HepG2 (cell line): ENCODE data around the gene ITGA2. TPM values are rescaled to one million over a fixed set of nuclear protein-coding genes. Genes with fewer than 3 reads are reported as not detected.

ENCODE experiments used
- ATAC-seq: fragments of 200-7000 bp; cut with Tn5 transposase; 3 replicates; pipeline ENCODE4 v1.9.1; 2020; ENCODE audit warnings: mild to moderate bottlenecking, moderate library complexity
- BruUV-seq: library from RNA; stranded (reverse); fragments of 400-500 nt; replicated peaks from 2 replicates; lab custom pipeline; 2021; lab: Mats Ljungman, UMichigan
- CTCF ChIA-PET: fragments of 300-600 bp; formaldehyde crosslinking; extraction: SDS; loops from one replicate; lab custom pipeline; 2021; ENCODE audit warnings: low total read pairs, inconsistent platforms, low intra/inter-chr PET ratio; lab: Yijun Ruan, JAX
- POLR2A ChIA-PET: fragments of 350-600 bp; sonication (Branson Sonifier 250); formaldehyde crosslinking; loops from one replicate; lab custom pipeline; 2020; ENCODE audit warnings: antibody characterized with exemption, inconsistent platforms; lab: Yijun Ruan, JAX
- DNase-seq: peaks from one replicate; pipeline ENCODE4 v3.0.0-alpha.2; 2015; ENCODE audit warnings: low spot score
- FAIRE-seq: peaks from 3 replicates; lab custom pipeline; 2011; peaks lifted over from hg19 to GRCh38; lab: Jason Lieb, UNC
- H2AFZ ChIP-seq: one replicate; pipeline ENCODE4 v1.6.1; 2011; ENCODE audit warnings: low read length, inconsistent platforms
- H3K27ac ChIP-seq: fragments of 300-600 bp; 3 replicates; pipeline ENCODE4 v1.8.0; 2011; ENCODE audit warnings: mixed run types, mild to moderate bottlenecking, mixed read lengths, low read length, inconsistent platforms; ENCODE audit not compliant: insufficient read depth; ENCODE audit errors: extremely low read length
- H3K27me3 ChIP-seq, 2 experiments: fragments of 200-600 bp in 1 of 2; 2 replicates in 1 of 2; 3 replicates in 1 of 2; pipeline versions ENCODE4 v1.6.0 to v1.8.0; 2011; ENCODE audit warnings: low read length in 2 of 2, mild to moderate bottlenecking in 2 of 2, moderate library complexity in 2 of 2, inconsistent platforms in 1 of 2; ENCODE audit not compliant: insufficient read depth in 2 of 2, control insufficient read depth in 1 of 2
- H3K36me3 ChIP-seq, 2 experiments: fragments of 200-600 bp in 1 of 2; replicated peaks in 1 of 2; 2 replicates in 1 of 2; 3 replicates in 1 of 2; pipeline versions ENCODE4 v1.5.1 to v1.8.0; 2011; ENCODE audit warnings: low read length in 2 of 2, inconsistent platforms in 1 of 2; ENCODE audit not compliant: insufficient read depth in 2 of 2, control insufficient read depth in 1 of 2
- H3K4me1 ChIP-seq: 2 replicates; pipeline ENCODE4 v1.5.1; 2012; ENCODE audit warnings: low read length, inconsistent platforms; ENCODE audit not compliant: insufficient read depth
- H3K4me2 ChIP-seq: 2 replicates; pipeline ENCODE4 v1.6.0; 2011; ENCODE audit warnings: low read depth, low read length, inconsistent platforms
- H3K4me3 ChIP-seq, 3 experiments: fragments of 200-600 bp in 1 of 3; sonication (generic), shearing (Covaris generic) in 1 of 3; replicated peaks in 1 of 3; 2 replicates each; pipeline ENCODE4 v1.5.1; 2011 to 2016; ENCODE audit warnings: low read length in 3 of 3, inconsistent platforms in 2 of 3, low read depth in 2 of 3, mild to moderate bottlenecking in 2 of 3, control low read depth in 1 of 3, mixed read lengths in 1 of 3; ENCODE audit not compliant: insufficient read depth in 1 of 3
- H3K79me2 ChIP-seq: one replicate; pipeline ENCODE4 v1.6.1; 2011; ENCODE audit warnings: low read length, inconsistent platforms; ENCODE audit not compliant: insufficient read depth
- H3K9ac ChIP-seq: 2 replicates; pipeline ENCODE4 v1.6.0; 2011; ENCODE audit warnings: mild to moderate bottlenecking, low read depth, low read length, inconsistent platforms; ENCODE audit not compliant: insufficient read depth
- H3K9me3 ChIP-seq: 2 replicates; pipeline ENCODE4 v1.5.1; 2012; ENCODE audit warnings: mild to moderate bottlenecking, low read length
- H4K20me1 ChIP-seq: 2 replicates; pipeline ENCODE4 v1.6.0; 2011; ENCODE audit warnings: inconsistent platforms, mild to moderate bottlenecking, low read length, moderate library complexity; ENCODE audit not compliant: insufficient read depth
- ATF6 ChIP-seq: sonication (generic); formaldehyde crosslinking; conservative IDR thresholded peaks from 2 replicates; pipeline ENCODE4 v1.4.0; 2020; ENCODE audit warnings: missing genetic modification reagents
- BATF2 ChIP-seq: sonication (generic); formaldehyde crosslinking; IDR thresholded peaks from 2 replicates; pipeline ENCODE4 v1.8.0; 2022; ENCODE audit warnings: mild to moderate bottlenecking, missing genetic modification reagents, moderate library complexity
- KLF6 ChIP-seq: IDR thresholded peaks from 2 replicates; pipeline ENCODE4 v1.8.0; 2016; ENCODE audit warnings: missing biosample characterization, missing genetic modification reagents
- NR3C1 ChIP-seq: sonication (generic); formaldehyde crosslinking; IDR thresholded peaks from 2 replicates; pipeline ENCODE4 v1.4.0; 2020; ENCODE audit warnings: missing genetic modification reagents
- TOE1 ChIP-seq: sonication (generic); formaldehyde crosslinking; IDR thresholded peaks from 2 replicates; pipeline ENCODE4 v1.4.0; 2020; ENCODE audit warnings: mild to moderate bottlenecking, missing genetic modification reagents
- ZEB1 ChIP-seq: IDR thresholded peaks from 2 replicates; pipeline ENCODE4 v1.6.1; 2012; ENCODE audit warnings: mild to moderate bottlenecking, low read depth, inconsistent platforms; ENCODE audit not compliant: insufficient replicate concordance
- ZNF20 ChIP-seq: sonication (generic); formaldehyde crosslinking; IDR thresholded peaks from 2 replicates; pipeline ENCODE4 v1.4.0; 2020; ENCODE audit warnings: mild to moderate bottlenecking, moderate library complexity, missing genetic modification reagents
- ZNF280B ChIP-seq: sonication (generic); formaldehyde crosslinking; IDR thresholded peaks from 2 replicates; pipeline ENCODE4 v1.5.0; 2020; ENCODE audit warnings: missing genetic modification reagents, mild to moderate bottlenecking, borderline replicate concordance
- ZNF501 ChIP-seq: sonication (generic); formaldehyde crosslinking; IDR thresholded peaks from 2 replicates; pipeline ENCODE4 v1.5.1; 2020; ENCODE audit warnings: mild to moderate bottlenecking, moderate library complexity, missing genetic modification reagents
- ZSCAN25 ChIP-seq: sonication (generic); formaldehyde crosslinking; IDR thresholded peaks from 2 replicates; pipeline ENCODE4 v1.8.0; 2022; ENCODE audit warnings: mild to moderate bottlenecking, missing genetic modification reagents
- WGBS: methylation state at CpG from one replicate; pipeline ENCODE4 v1.1.6; 2017; ENCODE audit warnings: low lambda C conversion rate; 5-methylcytosine and 5-hydroxymethylcytosine counted together
- in situ Hi-C: cut with HindIII; loops from 2 replicates; pipeline ENCODE4 v1.10.0; 2017; ENCODE audit warnings: low pct_unique_long_range_greater_than_20kb; ENCODE audit not compliant: extremely low pct_ligation_motif_present
- intact Hi-C: fragments of 100-400 bp; cut with micrococcal nuclease; formaldehyde crosslinking; loops from one replicate; pipeline ENCODE4 v1.10.0; 2022; ENCODE audit not compliant: unreplicated experiment
- polyA plus RNA-seq, 8 experiments: library from polyadenylated mRNA; depleted of rRNA in 3 of 8; stranded (reverse) in 7 of 8; unstranded in 1 of 8; fragments of >200 nt; fragmentation: Illumina TruSeq in 4 of 8; extraction: Trizol in 4 of 8; gene quantifications; 2 replicates each; pipeline versions ENCODE4 v1.2.1 to v1.2.3, GENCODE V29; 2011 to 2016; ENCODE audit warnings: low read depth in 4 of 8, missing spikeins in 1 of 8, mixed read lengths in 1 of 8; ENCODE audit not compliant: insufficient read depth in 1 of 8
- total RNA-seq, 5 experiments: library from RNA; depleted of rRNA; stranded (reverse); fragments of >200 nt; fragmentation: Illumina TruSeq; extraction: Trizol; gene quantifications; 2 replicates each; pipeline ENCODE4 v1.2.3, GENCODE V29; 2016; ENCODE audit warnings: low read depth in 1 of 5

Gene ITGA2
- total and polyA plus RNA-seq, 2 of the 13 experiments (the other 11 are each of a cell fraction or from before 2014, with no cell fraction given), result 15.8 to 58.3 TPM

- TF ChIP-seq ATF6 (CRISPR knock-in tag), result no peak
- no peak for TF ChIP-seq ZEB1
- no peak for TF ChIP-seq ZNF20
- TF ChIP-seq NR3C1 (CRISPR knock-in tag), result no peak
- TF ChIP-seq ZNF501, result no peak
Measured at GRCh38 chr5:53087621-53088121, 98.5 kb downstream of the ITGA2 start (continued).

- 100% methylated on average over 4 of the region's 4 CpGs for WGBS
- no TSS peak for BruUV-seq
- CTCF ChIA-PET, result no interaction called here
- H3K27ac ChIP-seq, result no peak overlapping the region
- no peak for DNase-seq
- intact Hi-C loops, result no loop called here
- no peak overlapping the region for H3K9ac ChIP-seq
- no peaks in the 10 kb centered on the region for H4K20me1 ChIP-seq
- ATAC-seq, result no peak
- H3K4me3 ChIP-seq, result no peak overlapping the region
- in situ Hi-C loops, result no loop called here
- no peaks in the 10 kb centered on the region for H3K9me3 ChIP-seq
- FAIRE-seq, result no peak
- POLR2A ChIA-PET, result no interaction called here
- no peaks in the 10 kb centered on the region for H3K79me2 ChIP-seq
- peaks cover 9% of the 10 kb centered on the region for H3K4me1 ChIP-seq
- no peak overlapping the region for H3K4me2 ChIP-seq
- TF ChIP-seq KLF6, result no peak
- TF ChIP-seq ZNF280B (CRISPR knock-in tag), result no peak
- TF ChIP-seq TOE1 (CRISPR knock-in tag), result no peak
- no peak for TF ChIP-seq ZSCAN25 (CRISPR knock-in tag)
- no peak for TF ChIP-seq BATF2 (CRISPR knock-in tag)
- H3K27me3 ChIP-seq, result no peaks in the 10 kb centered on the region
- H3K36me3 ChIP-seq, result peaks cover 9 to 73% of the 10 kb centered on the region in 2 experiments
- H2AFZ ChIP-seq, result no peak overlapping the region
Measured at GRCh38 chr5:53089481-53089991, 100.4 kb downstream of the ITGA2 start.
